ENCODE measurements around the gene LATS2. TPM values are rescaled to one million over a fixed set of nuclear protein-coding genes. Genes with fewer than 3 reads are reported as not detected.

Gene LATS2
- total RNA-seq, 4 donors from 2014 or later, result 7.7 to 18.9 (median 10.7) TPM

DNA sequence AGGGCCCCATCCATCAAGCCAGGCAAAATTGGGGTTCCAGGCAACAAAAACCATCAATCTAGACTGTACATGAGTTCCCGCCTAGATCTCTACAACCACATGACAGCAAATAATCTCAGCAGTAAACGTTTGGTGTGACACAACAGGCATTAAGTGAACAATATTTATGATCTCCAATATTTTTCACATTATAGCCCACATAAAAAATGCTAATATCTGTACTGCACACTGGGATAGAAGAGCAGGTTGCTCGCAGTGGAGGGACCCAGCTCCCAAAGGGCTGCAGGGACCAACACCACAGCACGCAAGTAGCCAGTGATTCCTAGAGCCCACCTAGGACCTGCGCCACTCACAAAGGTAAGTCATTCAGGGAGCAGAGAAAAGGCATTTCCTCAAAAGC is 25.9 kb downstream of the LATS2 start:
- H3K27ac ChIP-seq, result peak overlapping the region in 3 of 4 donors; percentile 16 to 85 (median 84)
- TF ChIP-seq, protein P1, sequence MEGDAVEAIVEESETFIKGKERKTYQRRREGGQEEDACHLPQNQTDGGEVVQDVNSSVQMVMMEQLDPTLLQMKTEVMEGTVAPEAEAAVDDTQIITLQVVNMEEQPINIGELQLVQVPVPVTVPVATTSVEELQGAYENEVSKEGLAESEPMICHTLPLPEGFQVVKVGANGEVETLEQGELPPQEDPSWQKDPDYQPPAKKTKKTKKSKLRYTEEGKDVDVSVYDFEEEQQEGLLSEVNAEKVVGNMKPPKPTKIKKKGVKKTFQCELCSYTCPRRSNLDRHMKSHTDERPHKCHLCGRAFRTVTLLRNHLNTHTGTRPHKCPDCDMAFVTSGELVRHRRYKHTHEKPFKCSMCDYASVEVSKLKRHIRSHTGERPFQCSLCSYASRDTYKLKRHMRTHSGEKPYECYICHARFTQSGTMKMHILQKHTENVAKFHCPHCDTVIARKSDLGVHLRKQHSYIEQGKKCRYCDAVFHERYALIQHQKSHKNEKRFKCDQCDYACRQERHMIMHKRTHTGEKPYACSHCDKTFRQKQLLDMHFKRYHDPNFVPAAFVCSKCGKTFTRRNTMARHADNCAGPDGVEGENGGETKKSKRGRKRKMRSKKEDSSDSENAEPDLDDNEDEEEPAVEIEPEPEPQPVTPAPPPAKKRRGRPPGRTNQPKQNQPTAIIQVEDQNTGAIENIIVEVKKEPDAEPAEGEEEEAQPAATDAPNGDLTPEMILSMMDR (IDR thresholded peaks at IDR 0.05), result no peak
- TF ChIP-seq POLR2A (IDR thresholded peaks at IDR 0.05), result no peak
- WGBS, 2 donors, result 57 to 66% methylated on average over 5 of the region's 5 CpGs
- H3K9me3 ChIP-seq, result no peaks in the 10 kb centered on the region
- H3K4me3 ChIP-seq, result no peak overlapping the region
- no peaks in the 10 kb centered on the region for H3K36me3 ChIP-seq
- H3K27me3 ChIP-seq, result no peaks in the 10 kb centered on the region
- DNase-seq, result no peak
- intact Hi-C loops (cut with DNase I), result no loop called here
- H3K4me1 ChIP-seq, result peaks cover 10 to 80% (median 38%) of the 10 kb centered on the region in 3 donors

DNA sequence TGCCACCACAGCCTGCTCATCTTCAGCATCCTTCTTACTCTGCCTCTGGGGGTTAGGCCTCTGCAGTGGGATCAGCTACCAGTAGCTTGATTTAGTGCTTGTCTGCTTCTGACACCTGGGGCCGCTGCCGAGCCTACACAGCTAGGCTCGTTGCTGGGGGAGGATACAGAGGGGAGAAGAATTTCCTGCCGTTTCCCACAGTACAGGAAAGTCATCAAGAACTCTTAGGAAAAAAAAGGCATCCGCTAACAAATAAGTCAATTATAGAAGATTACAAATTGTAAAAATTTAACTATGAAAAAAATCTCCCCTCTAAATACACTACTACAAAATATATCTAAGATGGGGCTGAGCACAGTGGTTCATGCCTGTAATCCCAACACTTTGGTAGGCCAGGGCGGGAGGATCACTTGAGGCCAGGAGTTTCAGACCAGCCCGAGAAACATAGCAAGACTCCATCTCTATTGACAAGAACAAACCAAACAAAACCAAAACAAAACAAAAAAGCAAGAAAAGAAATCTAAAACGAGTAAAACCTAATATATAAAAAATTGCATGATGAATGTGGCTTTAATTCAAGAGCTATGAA is 26.7 kb downstream of the LATS2 start:
- WGBS, 2 donors, result 63 to 69% methylated on average over 6 to 7 of the region's 8 CpGs
- no peaks in the 10 kb centered on the region for H3K27me3 ChIP-seq
- intact Hi-C loops (cut with DNase I), result no loop called here
- no peaks in the 10 kb centered on the region for H3K36me3 ChIP-seq
- H3K27ac ChIP-seq, result peak overlapping the region; percentile 37 to 85 (median 84)
- no peaks in the 10 kb centered on the region for H3K9me3 ChIP-seq
- DNase-seq, result no peak
- H3K4me1 ChIP-seq, result peaks cover 10 to 72% (median 30%) of the 10 kb centered on the region in 3 donors
- no peak overlapping the region for H3K4me3 ChIP-seq
- TF ChIP-seq POLR2A (IDR thresholded peaks at IDR 0.05), result no peak
- TF ChIP-seq, protein P1 (IDR thresholded peaks at IDR 0.05), result no peak

DNA sequence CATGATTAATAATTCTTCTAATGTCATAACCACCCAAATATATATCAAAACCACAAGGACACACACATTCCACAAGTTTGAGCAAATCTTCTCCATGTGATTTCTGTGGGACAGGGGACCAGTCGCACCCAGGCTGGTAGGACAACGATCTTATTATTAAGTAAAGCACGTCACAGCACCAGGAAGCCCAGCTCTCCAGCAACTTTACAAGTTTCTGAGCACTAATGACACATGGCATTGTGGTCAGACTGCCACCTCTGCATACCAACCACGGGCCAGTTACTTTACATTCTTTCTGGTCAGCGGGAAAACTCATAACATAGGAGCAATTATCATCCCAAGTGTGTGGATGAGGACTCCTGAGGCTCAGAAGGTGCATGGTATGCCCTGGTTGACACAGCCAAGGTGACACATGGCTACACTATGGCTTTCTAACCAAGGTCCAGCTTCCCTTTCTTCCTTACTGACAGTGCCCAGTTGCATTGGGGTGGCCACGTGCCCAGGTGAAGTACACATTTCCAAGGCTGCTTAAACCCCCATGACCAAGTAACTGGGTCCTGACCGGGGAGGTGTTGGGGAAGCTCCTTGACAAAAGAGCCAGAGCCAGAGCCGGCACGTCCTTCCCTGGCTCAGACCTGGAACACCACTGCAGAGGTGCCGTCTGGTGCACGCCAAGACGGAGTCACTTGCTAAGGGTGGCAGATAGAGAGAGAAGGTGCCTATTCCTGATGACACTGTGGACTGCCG is 27.4 kb downstream of the LATS2 start:
- Histone ChIP-seq H3K27ac (peak overlapping the region; percentile 37 to 85 (median 84)), H3K9me3 (no peaks in the 10 kb centered on the region), H3K36me3 (no peaks in the 10 kb centered on the region), H3K27me3 (no peaks in the 10 kb centered on the region), H3K4me1 (peaks cover 10 to 65% (median 26%) of the 10 kb centered on the region in 3 donors), H3K4me3 (no peak overlapping the region)
- TF ChIP-seq, protein P1 (IDR thresholded peaks at IDR 0.05), result no peak
- TF ChIP-seq POLR2A (IDR thresholded peaks at IDR 0.05), result no peak
- intact Hi-C loops (cut with DNase I), result no loop called here
- WGBS, 2 donors, result 43 to 65% methylated on average over 5 to 8 of the region's 13 CpGs
- DNase-seq, result no peak

DNA sequence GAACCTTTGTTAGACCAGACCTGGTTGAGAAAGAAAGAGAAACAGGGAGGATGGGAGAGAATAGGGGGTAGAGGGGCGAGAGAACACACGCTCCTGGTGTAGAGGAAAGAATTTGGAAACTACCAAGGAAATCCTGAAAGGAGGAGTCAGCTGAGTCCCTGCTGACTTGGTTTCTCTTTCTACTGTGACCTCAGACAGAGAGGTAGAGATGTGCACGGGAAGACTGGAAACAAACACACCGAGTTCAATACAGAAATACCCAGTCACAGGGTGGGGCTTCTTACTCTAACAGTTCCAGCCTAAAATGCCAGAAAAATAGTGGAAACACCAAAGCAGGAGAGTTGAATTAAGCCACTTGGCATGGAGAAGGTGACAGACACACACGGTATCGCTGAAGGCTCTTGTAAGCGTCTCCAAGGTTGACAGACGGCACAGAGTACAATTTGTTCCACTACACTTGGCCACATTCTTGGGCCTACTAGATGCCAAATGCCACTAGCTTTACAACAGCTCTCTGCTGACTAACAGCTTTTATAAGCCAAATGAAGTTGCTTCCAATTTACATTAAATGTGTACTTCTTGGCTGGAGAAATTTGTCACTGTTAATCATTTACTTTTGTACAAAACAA is 28.1 kb downstream of the LATS2 start:
- WGBS, 2 donors, result 26 to 30% methylated on average over 8 of the region's 8 CpGs
- Histone ChIP-seq H3K4me3 (peak overlapping the region in 2 of 4 donors; percentile 4 to 34), H3K9me3 (no peaks in the 10 kb centered on the region), H3K27ac (peak overlapping the region; percentile 52 to 85 (median 84)), H3K36me3 (no peaks in the 10 kb centered on the region), H3K4me1 (peaks cover 10 to 58% (median 26%) of the 10 kb centered on the region in 3 donors), H3K27me3 (no peaks in the 10 kb centered on the region)
- intact Hi-C loops (cut with DNase I), result no loop called here
- no peak for DNase-seq
- TF ChIP-seq POLR2A (IDR thresholded peaks at IDR 0.05), result no peak
- TF ChIP-seq, protein P1 (IDR thresholded peaks at IDR 0.05), result no peak

DNA sequence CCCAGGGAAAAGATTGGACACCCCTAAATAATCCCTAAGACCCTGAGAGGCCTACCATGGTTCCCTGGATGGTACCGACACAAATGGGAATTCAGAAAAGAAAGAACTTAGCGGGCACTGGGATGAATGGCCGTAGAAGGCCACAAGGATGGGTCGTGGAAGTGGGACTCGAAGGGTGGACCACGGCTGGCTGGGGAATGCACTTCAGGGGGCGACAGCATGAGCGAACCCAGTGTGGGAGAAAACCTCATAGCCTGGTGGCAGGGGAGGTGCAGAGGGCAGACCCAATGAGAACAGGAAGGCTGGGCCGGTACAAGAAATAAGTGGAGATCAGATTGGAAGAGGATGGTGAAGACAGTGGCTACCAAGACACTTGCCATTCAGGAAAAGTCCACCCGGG is 28.7 kb downstream of the LATS2 start:
- Histone ChIP-seq H3K9me3 (no peaks in the 10 kb centered on the region), H3K27ac (peak overlapping the region; percentile 52 to 85 (median 84)), H3K4me1 (peaks cover 10 to 51% (median 26%) of the 10 kb centered on the region in 3 donors), H3K4me3 (no peak overlapping the region), H3K27me3 (no peaks in the 10 kb centered on the region), H3K36me3 (no peaks in the 10 kb centered on the region)
- 91 to 93% methylated on average over 8 to 10 of the region's 10 CpGs for WGBS, 2 donors
- no peak for DNase-seq
- TF ChIP-seq POLR2A (IDR thresholded peaks at IDR 0.05), result no peak
- TF ChIP-seq, protein P1 (IDR thresholded peaks at IDR 0.05), result no peak
- intact Hi-C loops (cut with DNase I), result no loop called here

Data from esophagus squamous epithelium (tissue), 5 donors.